ENCODE measurements around the gene ANTXR1. TPM values are rescaled to one million over a fixed set of nuclear protein-coding genes. Genes with fewer than 3 reads are reported as not detected.

Gene ANTXR1
- total and polyA plus RNA-seq, 2 of the 8 experiments (the other 6 are each of a cell fraction or from before 2014, with no cell fraction given), result 15.8 to 44.3 TPM

GRCh38 chr2:69012310-69013141 lies 453 bp upstream of the ANTXR1 start (continued):
- TF ChIP-seq TBP (IDR thresholded peaks at IDR 0.05; ENCODE audit: low read depth, low read length), result no peak
- no peak for TF ChIP-seq MAFK (IDR thresholded peaks at IDR 0.05; ENCODE audit: low read depth, low read length)
- TF ChIP-seq JUND (IDR thresholded peaks at IDR 0.05; ENCODE audit: low read length), result peak; percentile 41; the same call in 1 of the 2 replicates
- no peak for TF ChIP-seq ATF3 (IDR thresholded peaks at IDR 0.05; ENCODE audit: insufficient read depth, low read depth, low read length)
- no peak for TF ChIP-seq RXRA (IDR thresholded peaks at IDR 0.05; ENCODE audit: insufficient read depth, low read depth, low read length)
- TF ChIP-seq POU5F1 (IDR thresholded peaks at IDR 0.05; ENCODE audit: low read depth, low read length), result no peak
- TF ChIP-seq HDAC2 (IDR thresholded peaks at IDR 0.05; ENCODE audit: borderline replicate concordance in 1 of 2, low read depth in 2 of 2, low read length in 2 of 2), result peak in 1 of 2 experiments; percentile 98; a peak in 3 of 4 replicates
- TF ChIP-seq EGR1 (IDR thresholded peaks at IDR 0.05; ENCODE audit: borderline replicate concordance, low read depth, low read length), result no peak
- TF ChIP-seq RNF2 (IDR thresholded peaks at IDR 0.05; ENCODE audit: borderline replicate concordance, low read depth, low read length, missing control alignments, poor library complexity, severe bottlenecking), result no peak
- TF ChIP-seq SP1 (IDR thresholded peaks at IDR 0.05; ENCODE audit: low read depth, low read length), result no peak
- no peak for TF ChIP-seq NRF1 (IDR thresholded peaks at IDR 0.05; ENCODE audit: low read depth, low read length)
- TF ChIP-seq CEBPB (IDR thresholded peaks at IDR 0.05; ENCODE audit: low read depth, low read length), result no peak
- TF ChIP-seq PHF8 (conservative IDR thresholded peaks at IDR 0.05; ENCODE audit: low read depth, low read length), result no peak
- no peak for TF ChIP-seq ZNF274 (IDR thresholded peaks at IDR 0.05; ENCODE audit: borderline replicate concordance, extremely low read depth, low read length)
- peak; percentile 27 to 39 for TF ChIP-seq RAD21 (IDR thresholded peaks at IDR 0.05 in 1 of 2, conservative IDR thresholded peaks at IDR 0.05 in 1 of 2; ENCODE audit: low read depth in 2 of 2, low read length in 2 of 2)
- TF ChIP-seq TEAD4 (IDR thresholded peaks at IDR 0.05; ENCODE audit: low read depth, low read length), result no peak
- TF ChIP-seq SP4 (IDR thresholded peaks at IDR 0.05; ENCODE audit: low read length), result no peak
- no peak for TF ChIP-seq CTBP2 (IDR thresholded peaks at IDR 0.05; ENCODE audit: borderline replicate concordance, insufficient read depth, insufficient read length, low read length)

Data from H1 (cell line).